Stimulated activated CD4-positive, alpha-beta T cell treated with anti-CD3 and anti-CD28 coated beads, Interleukin-12 subunit alpha, Interleukin-12 subunit beta, amount 100 ng/mL, for 24 hours (primary cell): ENCODE results near the gene FBXL4.
A peak's percentile ranks its signal among the peaks of the same experiment; 100 is the strongest.

ENCODE experiments used
- DNase-seq, 2 experiments: peaks; one replicate each; pipeline ENCODE4 v3.0.0-alpha.2; 2020; ENCODE audit warnings: low read depth in 2 of 2

FBXL4 gene

DNA sequence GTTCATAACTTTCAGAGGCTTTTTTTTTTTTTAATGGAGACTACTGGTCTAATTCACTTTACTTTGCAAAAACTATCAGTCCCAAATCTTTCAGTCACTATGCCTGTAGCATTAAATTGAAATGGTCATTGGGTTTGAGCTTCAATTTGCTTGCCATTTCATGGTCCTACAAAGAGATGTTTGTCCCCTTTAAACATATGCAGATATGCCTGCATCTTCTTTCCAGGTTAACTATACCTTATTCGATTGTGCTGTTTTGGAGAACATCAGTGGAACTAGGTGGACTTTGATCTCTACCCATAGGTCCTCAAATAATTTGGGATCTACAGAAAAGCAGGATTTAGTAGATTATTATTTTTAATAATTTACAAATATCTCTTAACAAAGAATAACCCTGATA is 108.8 kb downstream of the FBXL4 start:
- no peak for DNase-seq

DNA sequence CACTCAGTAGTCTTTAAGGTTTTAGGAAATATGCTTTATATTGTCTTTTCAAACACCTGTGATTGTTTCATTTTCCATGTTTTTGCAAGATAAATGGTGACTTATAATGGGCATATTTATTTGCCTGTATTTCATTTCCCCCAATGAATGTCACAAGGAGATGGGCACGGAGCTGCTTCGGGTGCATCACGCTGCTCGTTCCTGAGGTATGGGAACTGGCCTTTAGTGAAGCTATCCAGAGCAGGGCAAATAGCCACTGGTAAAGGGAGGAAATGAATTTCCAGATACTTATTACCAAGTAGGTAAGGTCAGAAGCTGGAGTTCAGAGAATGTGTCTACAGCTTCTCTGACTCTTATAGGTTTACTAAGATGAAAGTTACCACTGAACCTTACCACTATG is 109.7 kb downstream of the FBXL4 start:
- no peak for DNase-seq

GRCh38 chr6:98836962-98837944 is 110.5 kb downstream of the FBXL4 start:
- no peak for DNase-seq

DNA sequence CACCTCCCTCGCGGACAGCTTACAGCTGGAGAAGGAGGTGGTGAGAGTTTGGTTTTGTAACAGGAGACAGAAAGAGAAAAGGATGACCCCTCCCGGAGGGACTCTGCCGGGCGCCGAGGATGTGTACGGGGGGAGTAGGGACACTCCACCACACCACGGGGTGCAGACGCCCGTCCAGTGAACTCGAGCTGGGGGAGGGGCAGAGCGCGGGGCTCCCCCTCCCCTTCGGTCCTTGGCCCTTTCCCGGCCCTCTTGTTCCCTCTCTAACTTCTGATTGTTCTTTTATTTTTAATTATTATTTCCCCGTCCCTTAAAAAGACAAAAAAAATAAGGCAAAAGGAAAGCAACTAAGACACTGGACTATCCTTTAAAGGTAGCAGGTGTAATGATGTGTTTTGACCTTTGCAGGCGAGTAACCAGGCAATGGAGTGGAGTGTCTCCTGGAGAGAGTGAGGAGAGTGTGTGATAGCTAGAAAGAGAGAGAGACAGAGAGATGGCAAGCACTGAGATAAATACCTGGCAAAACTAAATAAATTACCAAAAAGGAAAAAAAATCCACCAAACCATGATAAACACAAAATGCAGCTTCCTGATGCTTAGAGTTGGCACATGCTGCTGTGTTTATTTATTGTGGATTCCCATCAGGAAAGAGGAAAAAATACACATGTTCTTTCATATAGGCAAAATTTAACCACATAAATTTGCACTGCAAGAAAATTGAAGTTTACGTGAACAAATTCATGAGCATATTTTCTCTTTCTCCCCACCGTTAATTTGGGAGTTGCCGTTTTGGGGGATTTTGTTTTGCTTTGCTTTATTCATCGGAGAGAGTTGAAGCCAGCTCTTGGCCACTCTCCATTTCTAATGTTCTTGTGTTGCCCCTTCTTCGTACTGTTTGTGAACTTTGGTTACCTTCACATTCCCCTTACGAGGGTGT is 111.5 kb downstream of the FBXL4 start:
- no peak for DNase-seq

DNA sequence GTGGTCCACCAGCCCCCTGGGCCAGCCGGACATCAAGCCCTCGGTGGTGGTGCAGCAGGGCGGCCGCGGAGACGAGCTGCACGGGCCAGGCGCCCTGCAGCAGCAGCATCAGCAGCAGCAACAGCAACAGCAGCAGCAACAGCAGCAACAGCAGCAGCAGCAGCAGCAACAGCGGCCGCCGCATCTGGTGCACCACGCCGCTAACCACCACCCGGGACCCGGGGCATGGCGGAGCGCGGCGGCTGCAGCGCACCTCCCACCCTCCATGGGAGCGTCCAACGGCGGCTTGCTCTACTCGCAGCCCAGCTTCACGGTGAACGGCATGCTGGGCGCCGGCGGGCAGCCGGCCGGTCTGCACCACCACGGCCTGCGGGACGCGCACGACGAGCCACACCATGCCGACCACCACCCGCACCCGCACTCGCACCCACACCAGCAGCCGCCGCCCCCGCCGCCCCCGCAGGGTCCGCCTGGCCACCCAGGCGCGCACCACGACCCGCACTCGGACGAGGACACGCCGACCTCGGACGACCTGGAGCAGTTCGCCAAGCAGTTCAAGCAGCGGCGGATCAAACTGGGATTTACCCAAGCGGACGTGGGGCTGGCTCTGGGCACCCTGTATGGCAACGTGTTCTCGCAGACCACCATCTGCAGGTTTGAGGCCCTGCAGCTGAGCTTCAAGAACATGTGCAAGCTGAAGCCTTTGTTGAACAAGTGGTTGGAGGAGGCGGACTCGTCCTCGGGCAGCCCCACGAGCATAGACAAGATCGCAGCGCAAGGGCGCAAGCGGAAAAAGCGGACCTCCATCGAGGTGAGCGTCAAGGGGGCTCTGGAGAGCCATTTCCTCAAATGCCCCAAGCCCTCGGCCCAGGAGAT is 112.4 kb downstream of the FBXL4 start:
- no peak for DNase-seq

DNA sequence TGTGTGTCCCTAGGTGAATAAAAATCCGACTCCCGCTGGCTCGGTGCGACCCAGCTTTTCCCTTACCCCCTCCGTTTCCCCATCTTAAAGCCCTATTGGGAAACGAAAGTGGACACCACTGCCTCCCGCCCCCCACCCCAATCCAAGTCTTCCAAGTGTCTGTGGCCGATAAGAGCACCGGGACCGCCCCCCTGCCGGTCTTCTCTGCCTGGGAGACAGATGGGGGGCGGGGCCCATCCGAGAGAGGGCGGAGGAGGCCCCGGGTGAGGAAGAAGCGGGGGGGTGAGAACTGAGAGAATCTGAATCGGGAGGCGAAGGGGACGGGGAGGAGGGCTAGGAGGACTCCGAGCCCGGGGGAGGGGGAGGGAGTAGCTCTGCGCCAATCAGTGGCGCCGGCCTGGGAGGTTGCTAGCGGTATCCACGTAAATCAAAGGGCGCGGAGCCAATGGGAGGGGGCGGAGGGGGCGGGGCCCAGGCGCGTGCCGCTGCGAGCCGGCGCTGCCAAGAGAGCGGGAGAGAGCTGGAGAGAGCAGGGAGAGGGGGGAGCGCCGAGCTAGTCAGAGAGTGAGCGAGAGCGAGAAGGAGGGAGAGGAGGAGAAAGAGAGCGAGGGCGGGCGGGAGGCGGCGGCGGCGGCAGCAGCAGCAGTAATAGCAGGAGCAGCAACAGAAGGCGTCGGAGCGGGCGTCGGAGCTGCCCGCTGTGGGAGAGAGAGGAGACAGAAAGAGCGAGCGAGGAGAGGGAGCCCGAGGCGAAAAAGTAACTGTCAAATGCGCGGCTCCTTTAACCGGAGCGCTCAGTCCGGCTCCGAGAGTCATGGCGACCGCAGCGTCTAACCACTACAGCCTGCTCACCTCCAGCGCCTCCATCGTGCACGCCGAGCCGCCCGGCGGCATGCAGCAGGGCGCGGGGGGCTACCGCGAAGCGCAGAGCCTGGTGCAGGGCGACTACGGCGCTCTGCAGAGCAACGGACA is 113.4 kb downstream of the FBXL4 start, which contains the start of gene POU3F2:
Gene POU3F2, plus strand, starts transcription at position 515 of the 972 bp plus-strand sequence. Its CDS starts 300 bp downstream, at position 815.
- DNase-seq = peak; percentile 39 to 59

- no peak for DNase-seq
Observed at GRCh38 chr6:98833307-98834059, 114.3 kb downstream of the FBXL4 start.

DNA sequence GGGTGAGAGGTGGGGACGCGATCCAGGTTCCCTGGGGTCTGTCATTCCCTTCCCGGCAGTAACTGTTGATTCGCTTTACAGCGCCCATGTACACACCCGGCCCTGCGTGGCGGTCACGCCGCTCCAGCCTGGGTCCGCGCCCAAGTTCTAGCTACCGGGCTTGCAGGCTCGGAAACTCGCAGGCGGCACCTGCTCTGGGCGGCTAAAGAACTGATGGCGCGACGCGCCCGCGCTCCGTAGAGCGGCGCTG is 114.8 kb downstream of the FBXL4 start:
- DNase-seq = no peak

DNA sequence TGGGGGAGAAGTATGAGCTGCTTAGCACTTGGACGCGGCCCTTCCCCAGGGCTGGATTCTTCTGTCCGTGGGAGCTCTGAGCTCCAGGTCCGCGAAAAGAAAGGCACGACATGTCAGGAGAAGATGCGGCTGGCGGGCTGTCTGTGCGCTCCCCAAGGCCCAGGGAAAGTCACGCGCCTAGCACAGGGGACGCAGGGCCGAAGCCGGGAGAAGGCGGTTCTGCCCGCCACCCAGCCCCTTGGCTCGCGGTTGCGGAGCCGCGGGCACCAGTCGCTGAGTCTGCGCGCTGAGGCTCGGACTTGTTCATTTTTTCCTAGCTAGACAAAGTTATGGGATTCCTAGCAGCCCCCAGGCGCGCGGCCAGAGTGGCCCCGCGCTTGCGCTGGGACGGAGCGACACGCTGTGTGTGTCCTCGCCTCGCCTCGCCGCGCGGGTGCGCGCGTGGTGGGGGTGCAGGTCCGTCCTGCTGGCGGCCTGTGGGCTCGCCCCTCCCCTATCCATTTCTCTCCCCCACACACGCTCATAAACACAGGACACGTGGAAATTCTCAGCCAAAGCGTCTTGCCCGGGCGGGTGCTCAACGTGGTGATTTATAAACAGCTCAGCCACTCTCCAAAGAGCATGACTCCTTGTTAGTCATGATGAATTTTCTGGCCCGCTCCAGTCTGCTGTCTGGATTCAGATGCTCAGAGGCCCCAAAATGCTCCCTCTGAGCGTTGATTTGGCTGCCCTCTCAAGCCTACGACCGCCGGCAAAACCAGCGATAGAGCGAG is 115.3 kb downstream of the FBXL4 start:
- DNase-seq = no peak

- no peak for DNase-seq
Observed at GRCh38 chr6:98831959-98832283, 115.8 kb downstream of the FBXL4 start.

GRCh38 chr6:98831057-98831958 is 116.4 kb downstream of the FBXL4 start:
- DNase-seq = no peak

DNA sequence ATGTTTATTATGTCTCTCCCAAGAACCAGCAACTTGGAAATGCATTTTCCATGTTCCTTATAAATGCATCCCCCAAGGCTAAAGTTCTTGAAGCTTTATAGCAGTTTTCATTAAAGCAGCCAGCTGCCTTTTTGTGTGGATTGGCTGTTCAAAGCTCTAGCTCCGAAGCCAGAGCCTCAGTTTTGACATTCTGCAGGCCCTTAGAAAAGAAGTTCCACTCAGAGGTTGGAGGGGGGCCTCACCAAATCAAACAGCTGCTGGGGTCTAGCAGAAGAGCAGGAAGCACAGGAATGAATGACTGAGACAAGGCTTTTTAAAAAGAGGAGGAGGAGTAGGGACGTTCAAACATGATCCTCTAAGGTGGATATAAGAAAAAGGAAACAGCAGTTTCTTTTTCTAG is 117.6 kb downstream of the FBXL4 start:
- DNase-seq = no peak

DNA sequence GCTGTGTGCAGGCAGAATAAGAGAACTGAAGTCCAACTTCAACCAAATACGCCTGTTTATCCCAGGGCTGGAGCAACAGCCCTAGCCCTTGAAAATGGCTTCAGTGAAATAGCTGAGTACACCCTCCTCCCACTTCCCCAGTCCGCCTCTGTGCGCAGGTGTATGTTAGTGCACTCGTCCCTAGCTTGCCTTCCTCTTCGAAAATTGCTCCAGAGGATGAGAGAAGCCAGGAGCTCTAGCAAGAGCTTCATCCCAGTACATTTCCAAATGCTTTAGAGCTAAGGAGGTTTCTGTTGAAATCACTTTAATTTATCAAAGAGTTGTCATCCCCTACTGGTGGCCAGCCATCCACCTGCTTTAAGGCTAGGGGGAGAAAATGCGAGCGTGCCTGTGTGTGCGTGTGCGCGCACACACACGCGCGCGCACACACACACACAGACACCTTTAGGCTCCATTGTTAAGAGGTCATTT is 118.8 kb downstream of the FBXL4 start:
- no peak for DNase-seq

DNA sequence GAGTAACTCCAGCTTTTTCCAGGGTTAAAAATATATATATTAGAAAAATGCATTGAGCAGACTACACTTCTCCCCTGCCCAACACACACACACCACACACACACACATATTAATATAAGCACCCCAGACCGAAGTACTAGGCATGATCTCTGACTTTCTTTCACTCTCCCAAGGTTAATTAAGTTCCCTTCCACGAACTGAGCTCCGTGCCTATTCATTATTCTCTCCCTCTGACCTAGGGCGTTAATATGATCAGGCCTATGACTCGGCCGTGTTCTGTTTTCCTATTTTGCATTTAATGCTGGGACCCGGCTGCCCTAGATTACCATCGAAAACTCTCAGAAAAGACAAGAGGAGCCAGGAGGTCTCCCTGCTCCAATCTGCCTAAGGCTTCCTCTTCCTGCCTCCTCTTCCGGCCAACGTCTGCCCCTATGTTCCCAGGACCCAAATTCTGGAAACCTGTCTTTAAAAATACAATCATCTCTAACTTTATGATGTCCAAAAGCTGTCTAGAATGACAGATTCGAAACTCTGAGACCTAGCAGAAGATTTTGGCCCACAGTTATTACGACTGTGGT is 119.4 kb downstream of the FBXL4 start:
- DNase-seq = no peak

GRCh38 chr6:98827295-98828159 is 120.2 kb downstream of the FBXL4 start:
- no peak for DNase-seq

DNA sequence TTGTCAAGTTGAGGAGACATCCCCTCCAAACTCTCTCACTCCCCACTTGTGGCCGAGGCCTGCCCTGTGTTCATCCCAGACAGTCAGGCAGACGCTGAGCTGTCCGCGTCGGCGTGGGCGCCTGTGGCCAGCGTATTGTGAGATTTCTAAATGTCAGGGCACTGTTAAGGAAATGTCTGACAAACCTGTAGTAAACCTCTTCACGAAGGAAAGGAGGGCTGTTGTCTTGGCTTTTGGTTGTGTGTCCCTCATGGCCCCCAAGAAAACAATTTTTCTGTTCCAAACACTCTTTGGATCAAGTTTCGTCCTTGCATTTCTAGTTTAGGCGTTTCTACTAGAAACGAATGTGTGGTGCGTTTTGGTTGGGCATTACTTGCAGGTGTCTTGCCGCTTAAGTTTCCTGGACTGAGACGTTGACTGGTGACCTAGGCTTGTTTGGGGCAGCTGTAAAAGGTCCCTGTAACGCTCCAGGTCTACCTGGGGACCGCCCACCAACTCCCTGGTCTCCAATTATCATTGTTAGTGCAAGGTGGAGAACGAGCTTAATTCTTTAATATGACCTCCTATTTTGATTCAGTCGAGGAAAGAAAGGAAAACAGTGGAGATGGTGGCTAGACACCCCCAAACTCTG is 122.0 kb downstream of the FBXL4 start:
- DNase-seq = no peak
